ENCODE data around the gene TMEM132C. TPM values are rescaled to one million over a fixed set of nuclear protein-coding genes. Genes with fewer than 3 reads are reported as not detected.

Gene TMEM132C
- total RNA-seq, 1 donor from 2014 or later = 0.42 TPM

- H3K27me3 ChIP-seq (ENCODE audit: control insufficient read depth, insufficient read depth, low read length) = no peaks in the 10 kb centered on the region
- TF ChIP-seq CTCF (IDR thresholded peaks at IDR 0.05; ENCODE audit: insufficient read depth, low read length, poor library complexity, severe bottlenecking) = no peak
- no peaks in the 10 kb centered on the region for H3K36me3 ChIP-seq (ENCODE audit: control insufficient read depth, insufficient read depth, low read length)
- DNase-seq (ENCODE audit: low read depth) = no peak
- H3K4me3 ChIP-seq (ENCODE audit: low read depth, low read length) = no peak overlapping the region
Measured at GRCh38 chr12:128662101-128662500, 395.1 kb downstream of the TMEM132C start.

- no peak for DNase-seq (ENCODE audit: low read depth)
- no peaks in the 10 kb centered on the region for H3K27me3 ChIP-seq (ENCODE audit: control insufficient read depth, insufficient read depth, low read length)
- no peak for TF ChIP-seq CTCF (IDR thresholded peaks at IDR 0.05; ENCODE audit: insufficient read depth, low read length, poor library complexity, severe bottlenecking)
- H3K36me3 ChIP-seq (ENCODE audit: control insufficient read depth, insufficient read depth, low read length) = no peaks in the 10 kb centered on the region
- no peak overlapping the region for H3K4me3 ChIP-seq (ENCODE audit: low read depth, low read length)
Measured at GRCh38 chr12:128664501-128664900, 397.5 kb downstream of the TMEM132C start.

GRCh38 chr12:128667193-128667592 lies 400.2 kb downstream of the TMEM132C start:
- DNase-seq (ENCODE audit: low read depth) = no peak
- no peak for TF ChIP-seq CTCF (IDR thresholded peaks at IDR 0.05; ENCODE audit: insufficient read depth, low read length, poor library complexity, severe bottlenecking)
- Histone ChIP-seq H3K36me3 (ENCODE audit: control insufficient read depth, insufficient read depth, low read length) (no peaks in the 10 kb centered on the region), H3K4me3 (ENCODE audit: low read depth, low read length) (no peak overlapping the region), H3K27me3 (ENCODE audit: control insufficient read depth, insufficient read depth, low read length) (no peaks in the 10 kb centered on the region)

- Histone ChIP-seq H3K36me3 (ENCODE audit: control insufficient read depth, insufficient read depth, low read length) (no peaks in the 10 kb centered on the region), H3K27me3 (ENCODE audit: control insufficient read depth, insufficient read depth, low read length) (no peaks in the 10 kb centered on the region), H3K4me3 (ENCODE audit: low read depth, low read length) (no peak overlapping the region)
- DNase-seq (ENCODE audit: low read depth) = no peak
- TF ChIP-seq CTCF (IDR thresholded peaks at IDR 0.05; ENCODE audit: insufficient read depth, low read length, poor library complexity, severe bottlenecking) = no peak
Measured at GRCh38 chr12:128671528-128672042, 404.6 kb downstream of the TMEM132C start.

- no peak for TF ChIP-seq CTCF (IDR thresholded peaks at IDR 0.05; ENCODE audit: insufficient read depth, low read length, poor library complexity, severe bottlenecking)
- H3K27me3 ChIP-seq (ENCODE audit: control insufficient read depth, insufficient read depth, low read length) = no peaks in the 10 kb centered on the region
- H3K4me3 ChIP-seq (ENCODE audit: low read depth, low read length) = no peak overlapping the region
- no peak for DNase-seq (ENCODE audit: low read depth)
- H3K36me3 ChIP-seq (ENCODE audit: control insufficient read depth, insufficient read depth, low read length) = no peaks in the 10 kb centered on the region
Measured at GRCh38 chr12:128672428-128672827, 405.5 kb downstream of the TMEM132C start.

- H3K36me3 ChIP-seq (ENCODE audit: control insufficient read depth, insufficient read depth, low read length) = no peaks in the 10 kb centered on the region
- TF ChIP-seq CTCF (IDR thresholded peaks at IDR 0.05; ENCODE audit: insufficient read depth, low read length, poor library complexity, severe bottlenecking) = no peak
- DNase-seq (ENCODE audit: low read depth) = no peak
Measured at GRCh38 chr12:128672893-128673292, 405.9 kb downstream of the TMEM132C start.

More at GRCh38 chr12:128672893-128673292, 405.9 kb downstream of the TMEM132C start:
- H3K4me3 ChIP-seq (ENCODE audit: low read depth, low read length) = no peak overlapping the region
- no peaks in the 10 kb centered on the region for H3K27me3 ChIP-seq (ENCODE audit: control insufficient read depth, insufficient read depth, low read length)
